SKM-1 treated with dmso at 0.1 percent for 144 hours (cell line): ENCODE data around the gene GYS2.

ENCODE experiments used
- DNase-seq: peaks from one replicate; lab custom pipeline; 2025; ENCODE audit not compliant: unreplicated experiment; lab: John Stamatoyannopoulos, UW

Gene GYS2

GRCh38 chr12:21558100-21558679, 46.5 kb downstream of the GYS2 start:
- no peak for DNase-seq

DNA sequence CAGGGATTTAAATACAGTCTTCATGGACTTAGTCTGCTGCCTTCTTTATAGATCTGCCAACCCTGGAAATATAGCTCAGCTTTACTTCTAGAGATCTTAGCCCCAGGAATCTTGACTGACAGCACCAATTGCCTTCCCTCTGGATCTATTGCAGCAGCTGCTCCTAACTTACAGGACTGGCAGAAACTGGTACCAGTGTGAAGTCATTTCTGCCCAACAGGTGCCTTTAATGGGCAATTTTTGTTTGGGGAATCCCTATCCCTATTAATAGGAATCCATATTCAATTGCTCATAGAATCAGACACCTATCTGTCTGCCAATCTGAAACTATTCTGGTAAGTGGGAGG, 51.3 kb downstream of the GYS2 start:
- DNase-seq, result no peak

- no peak for DNase-seq
These were observed 51.9 kb downstream of the GYS2 start for GRCh38 chr12:21552635-21553328.

DNA sequence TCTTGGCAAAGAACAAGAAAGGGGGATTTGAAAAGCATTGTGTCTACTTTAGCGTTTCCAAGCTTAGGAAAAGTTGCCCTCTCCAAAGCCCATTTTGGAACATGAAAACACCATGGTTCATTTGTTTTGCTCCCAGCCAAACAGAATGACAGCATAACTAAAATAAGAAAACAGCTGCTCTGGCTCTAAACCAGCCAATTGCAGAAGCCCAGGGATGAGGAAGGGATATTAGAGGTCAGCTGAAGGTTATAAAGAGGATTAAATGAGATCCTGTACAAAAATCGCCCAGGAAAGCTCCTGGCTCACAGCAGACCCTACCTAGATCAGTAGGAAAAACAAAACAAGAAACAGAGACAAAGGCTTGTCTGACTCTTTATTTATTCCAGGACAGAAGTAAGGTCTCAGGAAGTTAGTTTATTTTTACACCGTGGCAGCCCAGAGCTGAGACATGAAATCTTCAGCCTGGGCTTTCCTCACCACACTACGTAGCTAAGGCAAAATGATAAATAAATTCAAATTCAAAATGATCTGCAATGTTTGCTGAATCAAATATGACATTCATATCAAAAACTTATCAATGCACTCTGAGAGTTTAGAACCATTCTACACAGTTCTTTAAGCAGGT, 52.7 kb downstream of the GYS2 start:
- DNase-seq, result no peak

- no peak for DNase-seq
These were observed 57.2 kb downstream of the GYS2 start for GRCh38 chr12:21547437-21547836.

DNA sequence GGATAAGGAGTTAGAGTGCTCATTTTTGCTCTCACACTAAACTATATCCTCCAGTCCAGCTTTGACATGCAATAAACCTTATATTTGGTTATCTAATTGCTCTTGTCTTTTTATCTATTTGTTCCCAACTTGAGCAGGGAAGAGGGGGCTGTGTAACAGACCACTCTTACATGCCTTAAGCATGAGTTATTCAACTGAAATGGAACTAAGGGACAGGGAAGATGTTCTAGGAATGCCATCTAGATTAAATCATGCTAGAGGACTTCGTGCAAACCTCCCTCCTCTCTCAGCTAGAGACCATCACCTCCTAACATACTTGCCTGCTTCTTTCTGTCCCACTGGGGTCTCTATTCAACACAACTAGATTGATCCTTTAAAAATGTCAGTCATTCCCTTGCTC, 57.9 kb downstream of the GYS2 start:
- DNase-seq, result no peak

- DNase-seq, result no peak
These were observed 59.1 kb downstream of the GYS2 start for GRCh38 chr12:21545557-21545956.

DNA sequence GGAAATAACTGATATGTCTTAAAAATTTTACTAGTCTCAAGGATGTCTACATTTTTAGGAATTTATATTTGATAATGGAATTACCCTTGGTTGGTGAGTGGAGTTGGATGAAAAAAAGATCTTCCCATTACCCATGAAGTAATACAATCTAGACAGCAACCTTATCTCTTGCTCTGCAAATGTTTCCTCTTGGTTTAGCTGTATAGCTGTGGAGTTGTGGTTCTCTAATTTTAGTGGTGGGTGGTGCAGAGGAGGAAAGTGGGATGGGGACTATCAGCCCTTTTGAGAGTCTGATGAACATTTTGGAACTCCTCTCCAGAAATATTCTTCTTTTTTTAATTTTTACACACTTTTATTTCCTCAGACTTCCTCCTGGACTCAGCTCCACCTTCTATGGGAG, 61.5 kb downstream of the GYS2 start:
- DNase-seq, result no peak

- DNase-seq, result no peak
These were observed 62.2 kb downstream of the GYS2 start for GRCh38 chr12:21542403-21542802.

DNA sequence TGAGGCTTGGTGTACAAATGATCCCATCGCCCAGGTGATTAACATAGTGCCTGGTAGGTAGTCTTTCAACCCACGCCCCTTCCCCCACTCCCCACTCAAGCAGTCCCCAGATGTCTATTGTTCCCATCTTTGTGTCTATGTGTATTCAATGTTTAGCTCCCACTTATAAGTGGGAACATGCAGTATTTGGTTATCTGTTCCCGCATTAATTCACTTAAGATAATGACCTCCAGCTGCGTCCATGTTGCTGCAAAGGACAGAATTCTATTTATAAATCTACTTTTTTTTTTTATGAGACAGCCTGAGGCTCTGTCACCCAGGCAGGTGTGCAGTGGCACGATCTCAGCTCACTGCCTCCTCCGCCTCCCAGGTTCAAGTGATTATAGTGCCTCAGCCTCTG, 62.9 kb downstream of the GYS2 start:
- DNase-seq, result no peak

DNA sequence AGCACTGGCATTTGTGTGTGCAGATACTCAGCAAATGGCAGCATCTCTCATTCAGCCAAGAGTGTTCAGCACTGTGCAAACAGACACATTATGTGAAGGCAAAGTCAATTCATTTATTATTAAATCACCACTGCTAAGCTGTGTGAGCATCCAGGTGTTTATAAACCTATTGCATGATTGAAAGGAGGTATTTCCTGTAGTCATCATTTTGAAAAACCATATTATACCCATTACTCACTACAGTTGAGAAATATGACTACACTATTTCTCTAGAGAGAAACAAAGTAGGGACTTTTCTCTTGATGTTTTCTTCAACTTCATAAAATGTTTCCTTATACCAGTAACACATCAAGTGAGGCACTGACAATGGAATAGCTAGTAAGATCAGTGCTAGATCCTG, 64.8 kb downstream of the GYS2 start:
- DNase-seq, result no peak

DNA sequence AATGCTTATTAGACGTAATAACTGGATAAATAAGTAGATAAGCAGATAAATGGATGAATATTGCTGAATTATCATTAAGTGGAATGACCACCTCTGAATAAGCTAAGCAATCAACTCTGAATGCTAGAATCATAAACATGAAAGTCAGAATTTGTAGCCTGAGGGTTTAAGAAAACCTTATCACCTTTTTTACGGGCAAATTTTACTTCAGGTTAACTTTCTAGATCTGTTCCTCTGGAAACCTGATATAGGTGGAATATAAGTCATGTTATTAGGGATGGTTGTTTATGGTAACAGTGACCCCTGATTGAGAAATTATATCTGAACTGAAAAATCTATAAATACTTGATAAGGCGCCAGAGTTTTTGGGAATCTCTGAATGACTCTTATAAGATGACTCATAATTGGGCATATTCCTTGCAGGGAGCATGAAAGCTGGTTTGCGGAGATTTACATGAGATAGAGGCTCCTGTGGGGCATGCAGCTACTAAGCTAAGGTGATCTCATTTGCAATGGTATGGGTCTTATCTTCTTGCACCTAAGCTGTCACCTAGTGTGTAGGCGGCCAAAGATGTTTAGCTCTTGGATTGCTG, 66.5 kb downstream of the GYS2 start:
- DNase-seq, result no peak

DNA sequence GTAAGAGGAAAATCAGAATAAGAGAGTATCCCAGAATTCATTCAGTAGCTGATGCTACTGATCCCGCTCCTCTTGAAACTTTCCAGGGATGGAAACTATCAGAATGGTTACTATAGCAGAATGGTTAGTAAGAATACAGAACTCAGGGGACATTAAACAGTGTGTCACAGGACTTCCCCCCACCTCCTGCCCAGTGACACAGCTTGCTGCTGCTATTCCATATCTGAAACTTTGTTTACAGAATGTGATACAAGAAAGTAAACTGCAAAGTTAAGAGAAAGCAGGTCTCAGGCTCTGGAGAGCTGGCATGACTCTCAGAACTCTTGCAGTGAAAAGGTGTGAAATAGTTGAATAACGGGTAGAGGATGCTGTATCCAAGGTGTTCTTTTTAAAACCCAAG, 75.2 kb downstream of the GYS2 start:
- DNase-seq, result no peak

GRCh38 chr12:21528953-21529352, 75.7 kb downstream of the GYS2 start:
- DNase-seq, result no peak

DNA sequence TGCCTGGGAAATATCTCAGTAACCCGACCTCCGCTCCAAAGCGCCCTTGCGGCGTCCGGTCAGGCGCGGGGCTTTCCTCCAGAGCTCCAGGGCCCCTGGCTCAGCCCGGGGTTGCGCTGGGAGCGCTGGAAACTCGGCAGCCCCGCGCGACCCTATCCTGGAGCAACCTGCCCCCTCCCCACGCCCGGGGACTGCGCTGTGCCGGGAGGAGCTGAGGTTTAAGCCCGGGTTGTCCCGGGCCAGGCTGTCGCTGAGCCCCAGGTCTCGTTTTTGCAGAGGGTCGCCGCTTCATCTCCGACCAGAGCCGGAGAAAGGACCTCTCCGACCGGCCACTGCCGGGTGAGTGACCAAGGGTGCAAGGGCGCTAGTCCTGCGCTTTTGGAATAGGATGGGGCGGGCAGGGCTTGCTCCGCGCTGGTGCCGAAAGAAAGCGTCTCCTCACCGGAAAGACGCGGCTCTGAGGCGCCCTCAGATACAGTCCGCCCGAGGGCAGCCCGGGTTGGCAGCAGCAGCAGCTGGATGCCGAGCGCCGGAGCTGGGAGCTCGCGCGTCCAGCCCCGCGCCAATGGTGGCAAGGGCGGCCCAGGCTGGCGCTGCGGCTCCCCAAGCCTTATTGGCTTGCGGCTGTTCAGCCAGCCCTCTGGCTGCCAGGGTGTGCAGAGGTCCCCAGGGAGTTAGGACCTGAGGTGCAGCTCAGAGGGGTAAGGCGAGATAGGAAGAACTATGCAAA, 77.0 kb downstream of the GYS2 start:
- no peak for DNase-seq

GRCh38 chr12:21526721-21527345, 77.8 kb downstream of the GYS2 start:
- no peak for DNase-seq

- no peak for DNase-seq
These were observed 78.6 kb downstream of the GYS2 start, which contains the start of gene SPX for GRCh38 chr12:21526053-21526452. SPX (plus strand) TSS chr12:21526296; CDS start chr12:21526473, 177 bp downstream.

- DNase-seq, result no peak
These were observed 81.5 kb downstream of the GYS2 start for GRCh38 chr12:21523148-21523547.

- no peak for DNase-seq
These were observed 83.1 kb downstream of the GYS2 start for GRCh38 chr12:21521541-21521940.

- DNase-seq, result no peak
These were observed 86.2 kb downstream of the GYS2 start for GRCh38 chr12:21518451-21518850.

GRCh38 chr12:21516281-21516680, 88.4 kb downstream of the GYS2 start:
- no peak for DNase-seq
